ENCODE data around the gene NACA2.

Gene NACA2

GRCh38 chr17:61579961-61580360, 11.1 kb downstream of the NACA2 start:
- peak; percentile 63 for TF ChIP-seq CTCF (IDR thresholded peaks at IDR 0.05; ENCODE audit: low read depth, low read length)
- no peaks in the 10 kb centered on the region for H3K9me3 ChIP-seq

GRCh38 chr17:61579347-61579746, 11.7 kb downstream of the NACA2 start:
- no peak for TF ChIP-seq CTCF (IDR thresholded peaks at IDR 0.05; ENCODE audit: low read depth, low read length)
- H3K4me3 ChIP-seq (ENCODE audit: low read depth, low read length), result peak overlapping the region; percentile 41
- H3K4me1 ChIP-seq, result peaks cover 5% of the 10 kb centered on the region; the same call in 1 of the 2 replicates
- H3K27me3 ChIP-seq, result no peaks in the 10 kb centered on the region
- H3K36me3 ChIP-seq, result no peaks in the 10 kb centered on the region
- no peak for DNase-seq
- no peaks in the 10 kb centered on the region for H3K9me3 ChIP-seq

More at GRCh38 chr17:61579961-61580360, 11.1 kb downstream of the NACA2 start:
- Histone ChIP-seq H3K36me3 (no peaks in the 10 kb centered on the region), H3K27me3 (no peaks in the 10 kb centered on the region), H3K4me1 (peaks cover 5% of the 10 kb centered on the region; the same call in 1 of the 2 replicates), H3K4me3 (ENCODE audit: low read depth, low read length) (peak overlapping the region; percentile 41)
- peak; percentile 65 for DNase-seq

- H3K4me1 ChIP-seq, result peaks cover 5% of the 10 kb centered on the region; the same call in 1 of the 2 replicates
- no peak overlapping the region for H3K4me3 ChIP-seq (ENCODE audit: low read depth, low read length)
- H3K36me3 ChIP-seq, result no peaks in the 10 kb centered on the region
- H3K9me3 ChIP-seq, result no peaks in the 10 kb centered on the region
- no peak for DNase-seq
- TF ChIP-seq CTCF (IDR thresholded peaks at IDR 0.05; ENCODE audit: low read depth, low read length), result no peak
- H3K27me3 ChIP-seq, result no peaks in the 10 kb centered on the region
These were observed 12.4 kb downstream of the NACA2 start for GRCh38 chr17:61578645-61579044.

- H3K27me3 ChIP-seq, result no peaks in the 10 kb centered on the region
These were observed 15.0 kb downstream of the NACA2 start for GRCh38 chr17:61575983-61576382.

GRCh38 chr17:61575352-61575975, 15.6 kb downstream of the NACA2 start:
- Histone ChIP-seq H3K36me3 (no peaks in the 10 kb centered on the region), H3K4me3 (ENCODE audit: low read depth, low read length) (no peak overlapping the region), H3K9me3 (no peaks in the 10 kb centered on the region; the same call in 1 of the 2 replicates), H3K27me3 (no peaks in the 10 kb centered on the region), H3K4me1 (no peaks in the 10 kb centered on the region; the same call in 1 of the 2 replicates)
- no peak for DNase-seq
- no peak for TF ChIP-seq CTCF (IDR thresholded peaks at IDR 0.05; ENCODE audit: low read depth, low read length)

More at GRCh38 chr17:61575983-61576382, 15.0 kb downstream of the NACA2 start:
- no peak overlapping the region for H3K4me3 ChIP-seq (ENCODE audit: low read depth, low read length)
- no peaks in the 10 kb centered on the region for H3K36me3 ChIP-seq
- no peak for TF ChIP-seq CTCF (IDR thresholded peaks at IDR 0.05; ENCODE audit: low read depth, low read length)
- DNase-seq, result no peak
- no peaks in the 10 kb centered on the region; the same call in 1 of the 2 replicates for H3K4me1 ChIP-seq
- H3K9me3 ChIP-seq, result no peaks in the 10 kb centered on the region; the same call in 1 of the 2 replicates

All from BE2C (cell line).